GM12878 (cell line): ENCODE measurements around the gene PHC2. TPM values are rescaled to one million over a fixed set of nuclear protein-coding genes. Genes with fewer than 3 reads are reported as not detected.

ENCODE experiments used
- BCL11A ChIP-seq: IDR thresholded peaks from 2 replicates; pipeline ENCODE4 v1.6.1; 2011; ENCODE audit warnings: low read depth, low read length
- GABPA ChIP-seq: IDR thresholded peaks from 2 replicates; pipeline ENCODE4 v1.6.1; 2014; ENCODE audit warnings: antibody characterized with exemption, low read depth, mild to moderate bottlenecking, inconsistent platforms
- PKNOX1 ChIP-seq: fragments of 450-650 bp; IDR thresholded peaks from 2 replicates; pipeline ENCODE4 v1.6.1; 2016; ENCODE audit warnings: mild to moderate bottlenecking
- RAD51 ChIP-seq: fragments of 450-650 bp; IDR thresholded peaks from 2 replicates; pipeline ENCODE4 v1.6.1; 2016; ENCODE audit warnings: moderate library complexity, mild to moderate bottlenecking, inconsistent platforms
- ZBTB4 ChIP-seq: fragments of 450-650 bp; formaldehyde crosslinking; IDR thresholded peaks from 2 replicates; pipeline ENCODE4 v1.4.0; 2022; ENCODE audit warnings: mild to moderate bottlenecking, moderate library complexity
- ZBTB40 ChIP-seq: fragments of 450-650 bp; IDR thresholded peaks from 2 replicates; pipeline ENCODE4 v1.6.1; 2016; ENCODE audit warnings: mild to moderate bottlenecking, moderate library complexity, borderline replicate concordance
- ZNF274 ChIP-seq: IDR thresholded peaks from one replicate; pipeline ENCODE4 v1.8.0; 2011; ENCODE audit not compliant: insufficient read length, insufficient read depth
- polyA plus RNA-seq, 11 experiments: library from polyadenylated mRNA; depleted of rRNA in 4 of 11; unstranded in 6 of 11; stranded (reverse) in 5 of 11; fragments of >200 nt; fragmentation: Nextera tagmentation in 4 of 11; fragmentation: Illumina TruSeq in 1 of 11; extraction: Ambion mirVana in 4 of 11; extraction: Trizol in 1 of 11; gene quantifications; 1 replicate in 1 of 11; 2 replicates in 10 of 11; pipeline versions ENCODE4 v1.2.1 to v1.2.3, GENCODE V29; 2011 to 2016; ENCODE audit warnings: inconsistent platforms in 2 of 11, missing spikeins in 2 of 11, low read depth in 1 of 11
- total RNA-seq, 4 experiments: library from RNA; depleted of rRNA in 3 of 4; stranded (reverse); fragments of >200 nt in 3 of 4; fragmentation: Illumina TruSeq in 1 of 4; extraction: Trizol in 1 of 4; gene quantifications; 2 replicates each; pipeline versions ENCODE4 v1.2.1 to v1.2.3, GENCODE V29; 2013 to 2021
- TF ChIP-seq, protein P1 (sequence below): IDR thresholded peaks from 2 replicates; pipeline ENCODE4 v1.6.1; 2011; ENCODE audit warnings: mild to moderate bottlenecking, low read depth, low read length, moderate library complexity; ENCODE audit not compliant: insufficient replicate concordance
- TF ChIP-seq, protein P2 (sequence below): fragments of 450-650 bp; conservative IDR thresholded peaks from 2 replicates; pipeline ENCODE4 v1.6.1; 2017; ENCODE audit warnings: mild to moderate bottlenecking, moderate library complexity

PHC2 gene
- total and polyA plus RNA-seq, 10 of the 15 experiments (the other 5 are each of a cell fraction or from before 2014, with no cell fraction given): 2.0 to 35.9 (median 16.4) TPM

- TF ChIP-seq ZBTB4 (CRISPR knock-in tag) (no peak), PKNOX1 (no peak), ZNF274 (no peak), RAD51 (no peak), BCL11A (no peak), GABPA (no peak), ZBTB40 (no peak)
- TF ChIP-seq, protein P1, sequence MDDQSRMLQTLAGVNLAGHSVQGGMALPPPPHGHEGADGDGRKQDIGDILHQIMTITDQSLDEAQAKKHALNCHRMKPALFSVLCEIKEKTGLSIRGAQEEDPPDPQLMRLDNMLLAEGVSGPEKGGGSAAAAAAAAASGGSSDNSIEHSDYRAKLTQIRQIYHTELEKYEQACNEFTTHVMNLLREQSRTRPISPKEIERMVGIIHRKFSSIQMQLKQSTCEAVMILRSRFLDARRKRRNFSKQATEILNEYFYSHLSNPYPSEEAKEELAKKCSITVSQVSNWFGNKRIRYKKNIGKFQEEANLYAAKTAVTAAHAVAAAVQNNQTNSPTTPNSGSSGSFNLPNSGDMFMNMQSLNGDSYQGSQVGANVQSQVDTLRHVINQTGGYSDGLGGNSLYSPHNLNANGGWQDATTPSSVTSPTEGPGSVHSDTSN: no peak
- TF ChIP-seq, protein P2, sequence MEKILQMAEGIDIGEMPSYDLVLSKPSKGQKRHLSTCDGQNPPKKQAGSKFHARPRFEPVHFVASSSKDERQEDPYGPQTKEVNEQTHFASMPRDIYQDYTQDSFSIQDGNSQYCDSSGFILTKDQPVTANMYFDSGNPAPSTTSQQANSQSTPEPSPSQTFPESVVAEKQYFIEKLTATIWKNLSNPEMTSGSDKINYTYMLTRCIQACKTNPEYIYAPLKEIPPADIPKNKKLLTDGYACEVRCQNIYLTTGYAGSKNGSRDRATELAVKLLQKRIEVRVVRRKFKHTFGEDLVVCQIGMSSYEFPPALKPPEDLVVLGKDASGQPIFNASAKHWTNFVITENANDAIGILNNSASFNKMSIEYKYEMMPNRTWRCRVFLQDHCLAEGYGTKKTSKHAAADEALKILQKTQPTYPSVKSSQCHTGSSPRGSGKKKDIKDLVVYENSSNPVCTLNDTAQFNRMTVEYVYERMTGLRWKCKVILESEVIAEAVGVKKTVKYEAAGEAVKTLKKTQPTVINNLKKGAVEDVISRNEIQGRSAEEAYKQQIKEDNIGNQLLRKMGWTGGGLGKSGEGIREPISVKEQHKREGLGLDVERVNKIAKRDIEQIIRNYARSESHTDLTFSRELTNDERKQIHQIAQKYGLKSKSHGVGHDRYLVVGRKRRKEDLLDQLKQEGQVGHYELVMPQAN: no peak
Observed at GRCh38 chr1:33418811-33419210, 12.1 kb downstream of the PHC2 start (continued).
